BLaER1 treated with 17β-estradiol and CSF1 and Interleukin-3, amounts not matched to agents 10 nM and 100 nM (cell line): Measurements from ENCODE around the gene C1QTNF9B.
A peak's percentile ranks its signal among the peaks of the same experiment; 100 is the strongest.
"Not testable (repeated sequence)": the region's sequence is repeated elsewhere in the genome, so short reads cannot be mapped to it uniquely, and the experiment has no call there.

ENCODE experiments used
- H3K27ac ChIP-seq, 11 experiments: shearing (Covaris generic); formaldehyde crosslinking; 2 replicates each; pipeline ENCODE4 v1.8.1; 2022
- H3K27me3 ChIP-seq, 11 experiments: shearing (Covaris generic); formaldehyde crosslinking; 2 replicates each; pipeline ENCODE4 v1.8.1; 2022
- H3K36me3 ChIP-seq, 11 experiments: shearing (Covaris generic); formaldehyde crosslinking; 2 replicates each; pipeline ENCODE4 v1.8.1; 2022
- H3K4me1 ChIP-seq, 10 experiments: shearing (Covaris generic); formaldehyde crosslinking; 2 replicates each; pipeline ENCODE4 v1.8.1; 2022
- H3K4me2 ChIP-seq, 11 experiments: shearing (Covaris generic); formaldehyde crosslinking; 2 replicates each; pipeline ENCODE4 v1.8.1; 2022
- H3K4me3 ChIP-seq, 10 experiments: shearing (Covaris generic); formaldehyde crosslinking; 2 replicates each; pipeline ENCODE4 v1.8.1; 2022
- H3K9ac ChIP-seq, 11 experiments: shearing (Covaris generic); formaldehyde crosslinking; 2 replicates each; pipeline ENCODE4 v1.8.1; 2022
- H3K9me3 ChIP-seq, 11 experiments: shearing (Covaris generic); formaldehyde crosslinking; replicated peaks in 1 of 11; 2 replicates each; pipeline ENCODE4 v1.8.1; 2022
- H4K20me1 ChIP-seq, 11 experiments: shearing (Covaris generic); formaldehyde crosslinking; 2 replicates each; pipeline ENCODE4 v1.8.1; 2022
- Cebpa-rat ChIP-seq, 11 experiments: shearing (Covaris generic); IDR thresholded peaks; 2 replicates each; pipeline ENCODE4 v1.8.1; 2022

Gene C1QTNF9B

DNA sequence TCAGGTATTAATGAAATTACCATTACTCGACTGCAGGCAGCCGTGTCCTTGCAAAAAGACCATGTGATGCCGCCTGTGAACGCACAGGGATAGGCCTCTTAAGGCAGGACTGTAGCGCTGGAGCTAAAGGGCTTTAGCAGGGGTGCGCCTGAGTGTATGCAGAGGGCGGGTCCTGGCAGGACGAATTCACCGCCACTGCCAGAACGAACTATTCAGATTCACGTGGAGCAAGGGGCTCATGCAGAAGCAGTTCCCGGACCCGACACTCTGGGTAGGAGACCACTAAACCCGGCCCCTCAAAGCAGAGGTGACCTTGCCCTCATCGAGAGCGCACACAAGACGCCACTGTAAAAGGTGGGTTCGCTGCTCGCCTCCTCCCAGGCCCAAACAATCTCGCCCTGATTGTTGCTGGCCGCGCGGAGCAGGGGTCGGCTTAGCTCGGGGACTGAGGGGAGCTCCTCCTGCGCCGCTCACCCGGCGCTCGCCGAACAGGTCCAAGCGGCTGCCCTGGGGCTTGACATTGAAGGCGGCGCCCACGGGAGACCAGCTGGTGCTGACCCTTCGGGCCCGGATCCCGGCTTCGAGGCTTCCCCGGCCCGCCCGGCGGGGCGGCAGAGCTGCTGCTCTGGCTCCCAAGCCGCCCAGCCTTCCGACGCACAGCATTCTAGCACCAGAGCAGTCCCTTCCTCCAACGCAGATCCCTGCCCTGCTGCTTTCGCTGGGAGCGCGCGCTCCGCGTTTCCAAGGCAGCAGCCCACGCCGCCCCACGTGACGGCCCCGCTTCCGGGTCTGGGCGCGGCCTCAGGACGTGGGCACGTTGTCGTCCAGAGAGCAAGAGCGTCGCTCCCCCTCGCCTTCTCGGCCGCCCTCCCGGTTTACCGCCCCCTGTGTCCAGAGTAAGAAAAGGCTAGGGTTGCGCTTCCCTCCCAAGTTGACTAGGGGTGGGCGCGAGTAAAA lies 8.4 kb downstream of the C1QTNF9B start, which contains the start of gene MIPEP:
Gene MIPEP (minus strand): TSS at position 743 of the 957 bp plus-strand sequence. CDS start 80 bp downstream, at position 663.
- H3K27ac ChIP-seq = peak within 1 kb of the TSS; percentile 72 to 85 (median 78)
- no peaks in the 10 kb centered on the region for H3K27me3 ChIP-seq
- H3K4me2 ChIP-seq = peak within 1 kb of the TSS; percentile 75 to 94 (median 88)
- peak within 1 kb of the TSS; percentile 79 to 89 (median 86) for H3K4me3 ChIP-seq
- H3K9me3 ChIP-seq = no peaks in the 10 kb centered on the region
- no peak for TF ChIP-seq Cebpa-rat (IDR thresholded peaks at IDR 0.05)
- H3K4me1 ChIP-seq = peaks cover 10 to 27% (median 22%) of the 10 kb centered on the region in 10 experiments
- H3K36me3 ChIP-seq = peaks cover 7 to 13% (median 10%) of the 10 kb centered on the region in 11 experiments; a peak in 15 of 22 replicates
- H3K9ac ChIP-seq = peak within 1 kb of the TSS; percentile 78 to 90 (median 84)
- H4K20me1 ChIP-seq = no peaks in the 10 kb centered on the region

- H3K27ac ChIP-seq, H4K20me1 ChIP-seq, H3K9me3 ChIP-seq, H3K27me3 ChIP-seq, H3K4me3 ChIP-seq, H3K9ac ChIP-seq, H3K4me2 ChIP-seq: not testable (repeated sequence)
- Histone ChIP-seq H3K4me1 (peaks cover 9 to 15% (median 10%) of the 10 kb centered on the region in 10 experiments), H3K36me3 (peaks cover 7 to 28% (median 13%) of the 10 kb centered on the region in 11 experiments; a peak in 17 of 22 replicates)
These were observed 12.9 kb downstream of the C1QTNF9B start for GRCh38 chr13:23884361-23884760.

- no peaks in the 10 kb centered on the region for H4K20me1 ChIP-seq
- H3K4me2 ChIP-seq = no peak overlapping the region
- no peak overlapping the region for H3K27ac ChIP-seq
- no peak for TF ChIP-seq Cebpa-rat (IDR thresholded peaks at IDR 0.05)
- peaks cover 7 to 13% (median 9%) of the 10 kb centered on the region in 10 experiments for H3K4me1 ChIP-seq
- peaks cover 8 to 37% (median 15%) of the 10 kb centered on the region in 11 experiments; a peak in 17 of 22 replicates for H3K36me3 ChIP-seq
- no peaks in the 10 kb centered on the region for H3K27me3 ChIP-seq
- no peaks in the 10 kb centered on the region for H3K9me3 ChIP-seq
- H3K4me3 ChIP-seq = no peak overlapping the region
- H3K9ac ChIP-seq = no peak overlapping the region
These were observed 14.0 kb downstream of the C1QTNF9B start for GRCh38 chr13:23883255-23883654.

- H3K4me3 ChIP-seq, H3K9ac ChIP-seq, H4K20me1 ChIP-seq, H3K27me3 ChIP-seq, H3K27ac ChIP-seq, H3K9me3 ChIP-seq, H3K4me2 ChIP-seq, H3K4me1 ChIP-seq: not testable (repeated sequence)
- peaks cover 8 to 40% (median 17%) of the 10 kb centered on the region in 11 experiments; a peak in 17 of 22 replicates for H3K36me3 ChIP-seq
These were observed 15.9 kb downstream of the C1QTNF9B start for GRCh38 chr13:23881402-23881800.

GRCh38 chr13:23880493-23881401 lies 16.6 kb downstream of the C1QTNF9B start:
- not testable (repeated sequence) for H3K27ac ChIP-seq, H3K27me3 ChIP-seq, H3K4me2 ChIP-seq, H4K20me1 ChIP-seq, H3K9me3 ChIP-seq, H3K9ac ChIP-seq, H3K4me3 ChIP-seq, H3K4me1 ChIP-seq
- peaks cover 8 to 40% (median 17%) of the 10 kb centered on the region in 11 experiments; a peak in 17 of 22 replicates for H3K36me3 ChIP-seq

- Histone ChIP-seq H3K4me2 (no peak overlapping the region), H3K9me3 (no peaks in the 10 kb centered on the region), H3K27me3 (no peaks in the 10 kb centered on the region), H3K4me3 (no peak overlapping the region), H4K20me1 (no peaks in the 10 kb centered on the region), H3K4me1 (no peaks in the 10 kb centered on the region), H3K9ac (no peak overlapping the region), H3K36me3 (peaks cover 0 to 22% (median 4%) of the 10 kb centered on the region in 11 experiments; a peak in 12 of 22 replicates), H3K27ac (no peak overlapping the region)
- TF ChIP-seq Cebpa-rat (IDR thresholded peaks at IDR 0.05) = no peak
These were observed 20.0 kb downstream of the C1QTNF9B start for GRCh38 chr13:23877286-23877685.

DNA sequence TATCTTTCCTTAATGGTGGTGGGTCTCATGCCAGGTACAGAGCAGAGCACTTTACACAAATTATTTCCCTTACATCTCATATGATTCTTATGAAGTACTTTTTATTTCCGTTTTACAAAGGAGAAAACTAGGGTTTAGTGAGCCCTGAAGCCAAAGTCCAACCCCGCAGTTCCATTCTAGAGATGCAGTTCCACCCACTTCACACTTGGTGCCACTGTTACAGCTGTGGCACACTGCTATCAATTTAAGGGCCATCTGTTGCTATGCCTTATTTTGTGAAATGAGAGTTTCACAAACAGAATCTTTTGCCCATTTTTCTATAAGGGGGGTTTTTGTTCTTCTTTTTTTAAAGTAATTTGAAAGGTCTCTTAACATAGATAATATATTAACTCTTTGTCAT lies 21.0 kb downstream of the C1QTNF9B start:
- Histone ChIP-seq H3K9me3 (no peaks in the 10 kb centered on the region), H4K20me1 (no peaks in the 10 kb centered on the region), H3K27me3 (no peaks in the 10 kb centered on the region), H3K27ac (no peak overlapping the region), H3K4me1 (peaks cover 0 to under 1% (median 0%) of the 10 kb centered on the region in 10 experiments; a peak in 1 of 20 replicates), H3K9ac (no peak overlapping the region), H3K36me3 (peaks cover 0 to 15% (median 4%) of the 10 kb centered on the region in 11 experiments; a peak in 9 of 22 replicates), H3K4me3 (no peak overlapping the region), H3K4me2 (no peak overlapping the region)
- TF ChIP-seq Cebpa-rat (IDR thresholded peaks at IDR 0.05) = no peak

DNA sequence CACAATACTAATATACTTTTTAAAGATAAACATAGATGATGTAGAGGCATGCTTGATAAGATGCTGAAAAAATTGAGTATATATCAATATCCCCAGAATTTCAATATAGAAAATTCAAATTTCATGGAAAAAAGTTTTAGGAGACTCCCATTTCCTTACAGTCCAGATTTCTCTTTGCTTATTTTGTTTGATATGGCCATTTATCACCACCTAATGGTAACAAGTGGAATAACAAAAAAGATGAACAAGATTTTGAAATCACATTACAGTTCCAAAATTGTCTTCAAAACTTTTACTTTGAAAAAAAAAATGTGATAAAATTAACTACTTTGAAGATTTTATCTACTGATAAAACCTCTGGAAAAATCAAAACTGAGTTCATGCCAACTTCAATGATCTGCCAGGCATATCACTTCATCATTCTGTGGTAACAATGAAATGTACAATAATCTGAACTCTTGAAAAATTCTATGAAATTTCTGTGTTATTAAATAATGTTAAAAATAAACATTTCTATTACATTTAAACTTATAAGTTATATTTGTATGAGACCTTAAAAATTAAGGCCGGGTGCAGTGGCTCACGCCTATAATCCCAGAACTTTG lies 25.6 kb downstream of the C1QTNF9B start:
- Histone ChIP-seq H3K4me3 (no peak overlapping the region), H4K20me1 (no peaks in the 10 kb centered on the region), H3K9me3 (no peaks in the 10 kb centered on the region), H3K36me3 (no peaks in the 10 kb centered on the region), H3K27ac (no peak overlapping the region), H3K9ac (no peak overlapping the region), H3K4me1 (peaks cover 0 to 8% (median 0%) of the 10 kb centered on the region in 10 experiments; a peak in 3 of 20 replicates), H3K4me2 (no peak overlapping the region), H3K27me3 (no peaks in the 10 kb centered on the region)
- TF ChIP-seq Cebpa-rat (IDR thresholded peaks at IDR 0.05) = no peak
